Measurements from ENCODE around the gene PDSS2. TPM values are rescaled to one million over a fixed set of nuclear protein-coding genes. Genes with fewer than 3 reads are reported as not detected.

Gene PDSS2
- total RNA-seq, 1 experiment from 2014 or later, result 12.1 TPM

DNA sequence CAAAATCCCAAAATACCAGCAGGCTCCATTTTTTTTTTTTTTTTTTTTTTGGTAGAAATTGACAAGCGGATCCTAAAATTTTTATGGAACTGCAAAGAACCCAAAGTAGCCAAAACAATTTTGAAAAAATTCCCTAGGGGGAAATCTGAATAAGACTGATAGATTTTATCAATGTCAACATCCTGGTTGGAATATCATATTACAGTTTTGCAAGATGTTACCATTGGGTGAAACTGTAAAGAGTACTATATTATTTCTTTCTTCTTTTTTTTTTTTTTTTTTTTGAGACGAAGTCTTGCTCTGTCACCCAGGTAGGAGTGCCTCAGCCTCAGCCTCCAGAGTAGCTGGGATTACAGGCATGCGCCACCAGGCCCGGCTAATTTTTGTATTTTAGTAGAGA lies 314.7 kb downstream of the PDSS2 start:
- Mint-ChIP-seq H3K9me3 (no peaks in the 10 kb centered on the region), H3K27me3 (ENCODE audit: low read depth) (no peaks in the 10 kb centered on the region), H3K4me1 (peaks cover 4 to 7% of the 10 kb centered on the region in 2 experiments; a peak in 1 of 4 replicates), H3K27ac (no peak overlapping the region), H3K4me3 (no peak overlapping the region), H3K36me3 (ENCODE audit: insufficient read depth in 1 of 3, low read depth in 3 of 3) (no peaks in the 10 kb centered on the region)
- H3K9ac ChIP-seq (ENCODE audit: extremely low read depth, insufficient read length, low read length), result no peak overlapping the region
- no peak overlapping the region for H3T11ph ChIP-seq (ENCODE audit: low read length)
- no CpG with 5 or more reads among the region's 4 CpGs for WGBS (ENCODE audit: extremely low coverage, insufficient read length, low lambda C conversion rate)
- no peaks in the 10 kb centered on the region for H4K20me1 ChIP-seq (ENCODE audit: control insufficient read depth, insufficient read depth, insufficient read length)
- H4K8ac ChIP-seq (replicated peaks; ENCODE audit: insufficient read length, low read depth, low read length), result no peak overlapping the region
- no peak overlapping the region for H2AK5ac ChIP-seq (ENCODE audit: insufficient read length, low read length)
- no peak for DNase-seq
- H3K23ac ChIP-seq (ENCODE audit: insufficient read length, low read depth, low read length), result no peak overlapping the region
- H3K56ac ChIP-seq (ENCODE audit: insufficient read length, low read depth, low read length), result no peak overlapping the region
- H3K27me3 ChIP-seq (ENCODE audit: insufficient read depth, low read length), result no peaks in the 10 kb centered on the region
- H3K79me1 ChIP-seq (ENCODE audit: insufficient read depth, low read depth, low read length, poor library complexity, severe bottlenecking), result no peaks in the 10 kb centered on the region
- no peak overlapping the region for H2BK120ac ChIP-seq (ENCODE audit: low read depth, low read length, poor library complexity, severe bottlenecking)
- H4K5ac ChIP-seq (ENCODE audit: insufficient read length, low read depth, low read length), result no peak overlapping the region
- no peak overlapping the region for H2BK15ac ChIP-seq (ENCODE audit: low read depth, low read length)
- H3K4ac ChIP-seq (ENCODE audit: low read depth, low read length), result no peak overlapping the region
- no peak overlapping the region for H2AFZ ChIP-seq (ENCODE audit: low read length)
- H3K23me2 ChIP-seq (ENCODE audit: insufficient read length, low read depth, low read length, poor library complexity, severe bottlenecking), result no peaks in the 10 kb centered on the region
- H3K9me3 ChIP-seq (ENCODE audit: control insufficient read depth, low read depth, low read length), result no peaks in the 10 kb centered on the region
- H4K91ac ChIP-seq (ENCODE audit: insufficient read length, low read depth, low read length), result no peak overlapping the region
- H2BK12ac ChIP-seq (ENCODE audit: insufficient read length, low read depth, low read length), result no peak overlapping the region
- H2BK20ac ChIP-seq (ENCODE audit: low read depth, low read length, poor library complexity, severe bottlenecking), result no peak overlapping the region
- no peak overlapping the region for H2BK5ac ChIP-seq (ENCODE audit: insufficient read length, low read length)
- H3K79me2 ChIP-seq (ENCODE audit: insufficient read depth, low read length), result no peaks in the 10 kb centered on the region
- H3K4me2 ChIP-seq (ENCODE audit: insufficient read depth, insufficient read length, low read length), result no peak overlapping the region
- H3K14ac ChIP-seq (ENCODE audit: insufficient read depth, low read length), result no peak overlapping the region
- H3K27ac ChIP-seq (ENCODE audit: insufficient read length, low read depth, low read length), result no peak overlapping the region
- H3K4me1 ChIP-seq (ENCODE audit: insufficient read depth, low read length), result no peaks in the 10 kb centered on the region
- no peak for TF ChIP-seq CTCF (conservative IDR thresholded peaks at IDR 0.05)
- no peak overlapping the region for H3K18ac ChIP-seq (ENCODE audit: insufficient read length, low read depth, low read length)
